IMR-90 (cell line): ENCODE measurements around the gene SERPINB5. TPM values are rescaled to one million over a fixed set of nuclear protein-coding genes. Genes with fewer than 3 reads are reported as not detected.

ENCODE experiments used
- ATAC-seq: fragments of 200-7000 bp; cut with Tn5 transposase; 2 replicates; pipeline ENCODE4 v1.9.1; 2020; ENCODE audit warnings: low read depth, mild to moderate bottlenecking, moderate library complexity
- BruUV-seq: library from RNA; stranded (reverse); fragments of 400-500 nt; replicated peaks from 2 replicates; lab custom pipeline; 2021; lab: Mats Ljungman, UMichigan
- CTCF ChIA-PET: fragments of 300-600 bp; formaldehyde crosslinking; extraction: SDS; loops from one replicate; lab custom pipeline; 2021; ENCODE audit warnings: antibody characterized with exemption; lab: Yijun Ruan, JAX
- POLR2A ChIA-PET: fragments of 300-600 bp; sonication (Branson Sonifier 250); formaldehyde crosslinking; loops from one replicate; lab custom pipeline; 2022; ENCODE audit warnings: antibody characterized with exemption; ENCODE audit not compliant: unreplicated experiment; lab: Charles Lee
- DNase-seq: peaks from one replicate; pipeline ENCODE4 v3.0.0; 2013
- H2AFZ ChIP-seq: replicated peaks from 2 replicates; pipeline ENCODE3; 2013; ENCODE audit warnings: low read length, mild to moderate bottlenecking; ENCODE audit not compliant: poor library complexity
- H2AK5ac ChIP-seq: 2 replicates; pipeline ENCODE4 v1.6.1; 2013; ENCODE audit warnings: low read depth, low read length, inconsistent platforms
- H2AK9ac ChIP-seq: replicated peaks from 2 replicates; pipeline ENCODE3; 2013; ENCODE audit warnings: mild to moderate bottlenecking, low read depth, low read length, moderate library complexity; ENCODE audit not compliant: poor library complexity
- H2BK120ac ChIP-seq: 2 replicates; pipeline ENCODE4 v1.6.1; 2013; ENCODE audit warnings: low read depth, low read length, inconsistent platforms
- H2BK15ac ChIP-seq: 3 replicates; pipeline ENCODE4 v1.6.1; 2013; ENCODE audit warnings: low read depth, low read length, inconsistent platforms
- H2BK20ac ChIP-seq: 2 replicates; pipeline ENCODE4 v1.6.1; 2013; ENCODE audit warnings: low read depth, mild to moderate bottlenecking, inconsistent platforms, low read length, moderate library complexity
- H2BK5ac ChIP-seq: 2 replicates; pipeline ENCODE4 v1.6.1; 2013; ENCODE audit warnings: mild to moderate bottlenecking, low read depth, low read length, inconsistent platforms; ENCODE audit not compliant: poor library complexity, severe bottlenecking
- H3K14ac ChIP-seq: replicated peaks from 2 replicates; pipeline ENCODE4 v1.6.1; 2013; ENCODE audit warnings: low read depth, low read length, inconsistent platforms
- H3K18ac ChIP-seq: 2 replicates; pipeline ENCODE4 v1.6.1; 2013; ENCODE audit warnings: low read depth, low read length, control low read depth
- H3K23ac ChIP-seq: 2 replicates; pipeline ENCODE4 v1.6.1; 2013; ENCODE audit warnings: low read depth, low read length, inconsistent platforms
- H3K27ac ChIP-seq: 2 replicates; pipeline ENCODE4 v1.5.1; 2013; ENCODE audit warnings: mild to moderate bottlenecking, control low read depth, low read length; ENCODE audit not compliant: insufficient read depth
- H3K27me3 ChIP-seq: 2 replicates; pipeline ENCODE4 v1.6.1; 2013; ENCODE audit warnings: low read length; ENCODE audit not compliant: control insufficient read depth, insufficient read depth
- H3K36me3 ChIP-seq: 2 replicates; pipeline ENCODE4 v1.6.1; 2013; ENCODE audit warnings: low read length, mixed read lengths; ENCODE audit not compliant: control insufficient read depth, insufficient read depth
- H3K4ac ChIP-seq: 2 replicates; pipeline ENCODE4 v1.6.1; 2013; ENCODE audit warnings: low read depth, low read length, inconsistent platforms
- H3K4me1 ChIP-seq: 2 replicates; pipeline ENCODE4 v1.6.1; 2013; ENCODE audit warnings: low read length, mixed read lengths; ENCODE audit not compliant: control insufficient read depth, insufficient read depth
- H3K4me2 ChIP-seq: 2 replicates; pipeline ENCODE4 v1.6.1; 2013; ENCODE audit warnings: low read depth, mild to moderate bottlenecking, control low read depth, low read length, moderate library complexity
- H3K4me3 ChIP-seq: 2 replicates; pipeline ENCODE4 v1.5.1; 2013; ENCODE audit warnings: low read depth, mild to moderate bottlenecking, control low read depth, low read length, moderate library complexity; ENCODE audit not compliant: insufficient read depth
- H3K56ac ChIP-seq: 2 replicates; pipeline ENCODE4 v1.6.1; 2013; ENCODE audit warnings: low read length, inconsistent platforms; ENCODE audit not compliant: insufficient read depth; ENCODE audit errors: extremely low read depth
- H3K79me1 ChIP-seq, 2 experiments: 2 replicates each; pipeline ENCODE4 v1.6.1; 2013; ENCODE audit warnings: low read length in 2 of 2, inconsistent platforms in 1 of 2, low read depth in 1 of 2
- H3K9ac ChIP-seq: 2 replicates; pipeline ENCODE4 v1.6.1; 2013; ENCODE audit warnings: low read depth, low read length, control low read depth
- H3K9me1 ChIP-seq: 2 replicates; pipeline ENCODE4 v1.6.1; 2013; ENCODE audit warnings: low read length, inconsistent platforms; ENCODE audit not compliant: insufficient read depth
- H3K9me3 ChIP-seq: 2 replicates; pipeline ENCODE4 v1.6.1; 2013; ENCODE audit warnings: low read length; ENCODE audit not compliant: control insufficient read depth, insufficient read depth
- H4K20me1 ChIP-seq: 2 replicates; pipeline ENCODE4 v1.6.1; 2013; ENCODE audit warnings: low read length, inconsistent platforms; ENCODE audit not compliant: insufficient read depth
- H4K5ac ChIP-seq: 2 replicates; pipeline ENCODE4 v1.6.1; 2013; ENCODE audit warnings: mild to moderate bottlenecking, low read depth, low read length, control low read depth
- H4K8ac ChIP-seq, 2 experiments: 2 replicates each; pipeline ENCODE4 v1.6.1; 2013; ENCODE audit warnings: low read depth in 2 of 2, low read length in 2 of 2, control low read depth in 1 of 2, inconsistent platforms in 1 of 2
- H4K91ac ChIP-seq: 2 replicates; pipeline ENCODE4 v1.6.1; 2013; ENCODE audit warnings: low read depth, low read length, inconsistent platforms; ENCODE audit not compliant: insufficient read depth
- MAFK ChIP-seq: IDR thresholded peaks from 2 replicates; pipeline ENCODE4 v1.6.1; 2012; ENCODE audit warnings: low read depth, low read length, improper control_type of control experiment
- POLR2A ChIP-seq: IDR thresholded peaks from 2 replicates; pipeline ENCODE4 v1.6.1; 2012; ENCODE audit warnings: mild to moderate bottlenecking, low read depth, low read length
- RAD21 ChIP-seq: IDR thresholded peaks from 2 replicates; pipeline ENCODE4 v1.6.1; 2012; ENCODE audit warnings: low read length, improper control_type of control experiment
- RCOR1 ChIP-seq: IDR thresholded peaks from 2 replicates; pipeline ENCODE4 v1.6.1; 2012; ENCODE audit warnings: mild to moderate bottlenecking, low read length, improper control_type of control experiment; ENCODE audit not compliant: insufficient replicate concordance
- WGBS, 2 experiments: methylation state at CpG; one replicate each; pipeline versions ENCODE4 v1.1.5 to v1.1.7; 2013; ENCODE audit warnings: missing lambda C conversion rate in 2 of 2; ENCODE audit not compliant: insufficient read length in 1 of 2; ENCODE audit errors: extremely low coverage in 2 of 2; 5-methylcytosine and 5-hydroxymethylcytosine counted together
- dilution Hi-C: fragments of 300-500 bp; cut with HindIII; formaldehyde crosslinking; loops from one replicate; pipeline ENCODE4 v1.14.3; 2018; ENCODE audit warnings: low sequenced_read_pairs; ENCODE audit not compliant: unreplicated experiment
- in situ Hi-C: fragments of 300-500 bp; cut with MboI; formaldehyde crosslinking; loops from 3 replicates; pipeline ENCODE4 v1.14.3; 2019; ENCODE audit warnings: low sequenced_read_pairs, inconsistent platforms, mixed read lengths
- intact Hi-C: fragments of 100-400 bp; cut with micrococcal nuclease; formaldehyde crosslinking; loops from 2 replicates; pipeline ENCODE4 v1.10.0; 2022
- polyA plus RNA-seq, 3 experiments: library from polyadenylated mRNA; depleted of rRNA; stranded (reverse); fragments of >200 nt; gene quantifications; 2 replicates each; pipeline ENCODE4 v1.2.3, GENCODE V29; 2012; ENCODE audit warnings: low replicate concordance in 1 of 3
- total RNA-seq: library from RNA; depleted of rRNA; stranded (reverse); fragments of >200 nt; gene quantifications from 2 replicates; pipeline ENCODE4 v1.2.3, GENCODE V29; 2012

Gene SERPINB5
- total and polyA plus RNA-seq, 2 of the 4 experiments (the other 2 are of a cell fraction): not detected

DNA sequence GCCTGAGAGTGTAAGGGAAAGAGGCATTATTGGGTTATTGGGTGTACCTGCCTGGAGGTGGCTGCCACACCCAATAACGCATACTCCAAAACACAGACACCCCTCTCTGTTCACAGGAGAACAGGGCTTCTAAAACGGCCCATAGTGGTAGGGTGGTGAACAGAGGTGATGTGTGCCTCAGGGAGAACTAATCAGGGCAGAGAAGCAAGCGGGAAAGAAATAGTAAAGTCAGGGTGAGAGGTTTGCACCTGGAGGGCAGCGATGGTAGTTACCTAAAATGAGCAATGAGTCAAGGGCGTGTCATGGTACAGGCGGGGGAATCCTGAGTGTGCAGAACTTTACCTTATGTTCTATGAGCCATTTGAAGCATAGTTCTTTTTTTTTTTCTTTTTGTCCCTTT is 32.9 kb upstream of the SERPINB5 start:
- BruUV-seq: no TSS peak
- ATAC-seq (no peak), DNase-seq (no peak)
- H3K4ac ChIP-seq: no peak overlapping the region
- TF ChIP-seq POLR2A (no peak), RAD21 (no peak), MAFK (no peak), RCOR1 (no peak)
- H4K5ac ChIP-seq: no peak overlapping the region
- H3K27me3 ChIP-seq: 0 out of 2 replicates have a peak, but pooled peaks cover 2% of the 10 kb centered on the region
- no peak overlapping the region for H2BK15ac ChIP-seq
- no peak overlapping the region for H3K23ac ChIP-seq
- no peaks in the 10 kb centered on the region for H3K9me1 ChIP-seq
- no peaks in the 10 kb centered on the region for H4K20me1 ChIP-seq
- 50% methylated on average over 1 of the region's 6 CpGs; no CpG with 5 or more reads in 1 of the 2 experiments for WGBS, 2 experiments
- no peak overlapping the region for H3K9ac ChIP-seq
- no peak overlapping the region for H2AFZ ChIP-seq
- no peaks in the 10 kb centered on the region; the same call in 1 of the 2 replicates for H3K36me3 ChIP-seq
- intact Hi-C loops (no loop called here), in situ Hi-C loops (loop anchor here (5.0 kb wide), 1 partner anchor 317 kb away; no protein-coding TSS in a partner anchor), dilution Hi-C loops (no loop called here)
- H3K18ac ChIP-seq: no peak overlapping the region
- H3K79me1 ChIP-seq: no peaks in the 10 kb centered on the region
- no peak overlapping the region for H2BK20ac ChIP-seq
- no peak overlapping the region for H2BK120ac ChIP-seq
- H3K4me3 ChIP-seq: no peak overlapping the region
- ChIA-PET CTCF (interaction anchor here (1.2 kb wide), 1 partner anchor 46 kb away, joined by 4 read pairs; no protein-coding TSS in a partner anchor), POLR2A (no interaction called here)
- H4K91ac ChIP-seq: no peak overlapping the region
- no peaks in the 10 kb centered on the region for H3K9me3 ChIP-seq
- H2AK9ac ChIP-seq: no peak overlapping the region
- no peak overlapping the region for H2AK5ac ChIP-seq
- H3K14ac ChIP-seq: no peak overlapping the region
- no peak overlapping the region for H4K8ac ChIP-seq
- no peak overlapping the region for H2BK5ac ChIP-seq
- no peaks in the 10 kb centered on the region for H3K4me1 ChIP-seq
- H3K27ac ChIP-seq: no peak overlapping the region
- no peak overlapping the region for H3K56ac ChIP-seq
- no peak overlapping the region for H3K4me2 ChIP-seq
